B cell (primary cell): Measurements from ENCODE around the gene PLPPR1. TPM values are rescaled to one million over a fixed set of nuclear protein-coding genes. Genes with fewer than 3 reads are reported as not detected.

Experiments used
- ATAC-seq: fragments of 200-7000 bp; cut with Tn5 transposase; one replicate; pipeline ENCODE4 v1.10.0; 2021; ENCODE audit warnings: low read depth, mild to moderate bottlenecking, moderate number of reproducible peaks, moderate library complexity
- CTCF ChIA-PET: fragments of 350-600 bp; sonication (Branson Sonifier 250); formaldehyde crosslinking; loops from one replicate; lab custom pipeline; 2021; ENCODE audit warnings: antibody characterized with exemption, inconsistent platforms; lab: Charles Lee
- POLR2A ChIA-PET: fragments of 350-600 bp; sonication (Branson Sonifier 250); formaldehyde crosslinking; loops from one replicate; lab custom pipeline; 2021; ENCODE audit warnings: antibody characterized with exemption; lab: Charles Lee
- DNase-seq: peaks from one replicate; pipeline ENCODE4 v3.0.0; 2013
- H2AFZ ChIP-seq: 2 replicates; pipeline ENCODE4 v1.6.1; 2012; ENCODE audit warnings: mild to moderate bottlenecking, low read depth, low read length; ENCODE audit not compliant: insufficient read depth, poor library complexity, severe bottlenecking
- H3K27ac ChIP-seq, 2 donors: 1 replicate in 1 of 2; 2 replicates in 1 of 2; pipeline ENCODE4 v1.5.1; 2012 to 2013; ENCODE audit warnings: low read length in 2 of 2, mild to moderate bottlenecking in 2 of 2, moderate library complexity in 1 of 2
- H3K27me3 ChIP-seq, 4 experiments: fragments of 200-600 bp in 1 of 4; sonication (generic) in 1 of 4; replicated peaks in 1 of 4; 1 replicate in 2 of 4; 2 replicates in 2 of 4; pipeline versions ENCODE4 v1.6.1 to v1.7.0; 2013 to 2016; ENCODE audit warnings: low read length in 3 of 4, mild to moderate bottlenecking in 2 of 4, mixed read lengths in 1 of 4, moderate library complexity in 1 of 4; ENCODE audit not compliant: insufficient read depth in 4 of 4, control insufficient read depth in 3 of 4; ENCODE audit errors: control extremely low read depth in 1 of 4
- H3K36me3 ChIP-seq, 2 experiments: replicated peaks in 1 of 2; 1 replicate in 1 of 2; 2 replicates in 1 of 2; pipeline versions ENCODE4 v1.6.1 to v1.7.1; 2013; ENCODE audit warnings: low read length in 1 of 2; ENCODE audit not compliant: insufficient read depth in 2 of 2, control insufficient read depth in 1 of 2; ENCODE audit errors: control extremely low read depth in 1 of 2, extremely low read depth in 1 of 2
- H3K4me1 ChIP-seq, 2 donors: fragments of 200-600 bp in 1 of 2; sonication (generic) in 1 of 2; 1 replicate in 1 of 2; 2 replicates in 1 of 2; pipeline versions ENCODE4 v1.5.1 to v1.6.1; 2013 to 2017; ENCODE audit warnings: low read length in 2 of 2; ENCODE audit not compliant: control insufficient read depth in 2 of 2, insufficient read depth in 2 of 2
- H3K4me2 ChIP-seq: replicated peaks from 2 replicates; pipeline ENCODE3; 2012; ENCODE audit warnings: mild to moderate bottlenecking, low read depth, low read length; ENCODE audit not compliant: poor library complexity, severe bottlenecking
- H3K4me3 ChIP-seq, 5 experiments: fragments of 200-600 bp in 1 of 5; sonication (generic) in 1 of 5; 1 replicate in 3 of 5; 2 replicates in 2 of 5; pipeline versions ENCODE4 v1.5.1 to v1.7.0; 2011 to 2016; ENCODE audit warnings: low read length in 4 of 5, mild to moderate bottlenecking in 4 of 5, low read depth in 2 of 5, control low read depth in 1 of 5, moderate library complexity in 1 of 5; ENCODE audit not compliant: insufficient read depth in 1 of 5; ENCODE audit errors: control extremely low read depth in 1 of 5, extremely low read depth in 1 of 5
- H3K79me2 ChIP-seq: fragments of 200-600 bp; sonication (generic); one replicate; pipeline ENCODE4 v1.6.0; 2016; ENCODE audit warnings: low read length; ENCODE audit not compliant: control insufficient read depth, insufficient read depth
- H3K9ac ChIP-seq: fragments of 200-600 bp; sonication (generic); 2 replicates; pipeline ENCODE4 v1.6.1; 2017; ENCODE audit warnings: mild to moderate bottlenecking, low read length, moderate library complexity
- H3K9me3 ChIP-seq, 3 donors: one replicate each; pipeline versions ENCODE4 v1.6.1 to v1.7.1; 2013; ENCODE audit warnings: low read length in 2 of 3; ENCODE audit not compliant: control insufficient read depth in 2 of 3, insufficient read depth in 1 of 3; ENCODE audit errors: control extremely low read depth in 1 of 3
- H4K20me1 ChIP-seq: 2 replicates; pipeline ENCODE4 v1.6.0; 2012; ENCODE audit warnings: mild to moderate bottlenecking, low read length; ENCODE audit not compliant: insufficient read depth, control insufficient read depth, poor library complexity, severe bottlenecking
- H3K27ac Mint-ChIP-seq: one replicate; pipeline ENCODE4 v1.8.0; 2021; ENCODE audit warnings: mixed read lengths
- H3K27me3 Mint-ChIP-seq: one replicate; pipeline ENCODE4 v1.8.0; 2021; ENCODE audit warnings: mixed read lengths
- H3K4me1 Mint-ChIP-seq: one replicate; pipeline ENCODE4 v1.8.0; 2021; ENCODE audit warnings: mixed read lengths
- H3K4me3 Mint-ChIP-seq: one replicate; pipeline ENCODE4 v1.8.0; 2021; ENCODE audit warnings: mixed read lengths
- H3K9me3 Mint-ChIP-seq: one replicate; pipeline ENCODE4 v1.8.0; 2022; ENCODE audit warnings: mixed read lengths; ENCODE audit not compliant: insufficient read depth
- EZH2 ChIP-seq: IDR thresholded peaks from 2 replicates; pipeline ENCODE4 v1.6.1; 2012; ENCODE audit warnings: borderline replicate concordance, low read depth, mild to moderate bottlenecking, moderate library complexity, low read length; ENCODE audit not compliant: insufficient read depth, poor library complexity, severe bottlenecking
- WGBS: methylation state at CpG from one replicate; pipeline ENCODE4 v1.1.5; 2013; ENCODE audit warnings: missing lambda C conversion rate; ENCODE audit not compliant: insufficient coverage; 5-methylcytosine and 5-hydroxymethylcytosine counted together
- intact Hi-C: fragments of 100-400 bp; cut with micrococcal nuclease; formaldehyde crosslinking; loops from one replicate; pipeline ENCODE4 v1.10.0; 2022
- polyA plus RNA-seq: library from polyadenylated mRNA; depleted of rRNA; stranded (reverse); fragments of >200 nt; gene quantifications from 2 replicates; pipeline ENCODE4 v1.2.3, GENCODE V29; 2012
- total RNA-seq, 2 donors: library from RNA; stranded (reverse); fragments of 120-200 nt in 1 of 2; gene quantifications; 1 replicate in 1 of 2; 2 replicates in 1 of 2; pipeline versions ENCODE4 v1.2.3 to v1.2.4, GENCODE V29; 2013 to 2022
- TF ChIP-seq, protein P1 (sequence below): fragments of 200-600 bp; IDR thresholded peaks from one replicate; pipeline ENCODE4 v1.8.0; 2022; ENCODE audit warnings: antibody characterized with exemption, mild to moderate bottlenecking

The PLPPR1 gene
- total and polyA plus RNA-seq, 2 donors (not counting 1 experiment from before 2014, with no cell fraction given) = not detected

DNA sequence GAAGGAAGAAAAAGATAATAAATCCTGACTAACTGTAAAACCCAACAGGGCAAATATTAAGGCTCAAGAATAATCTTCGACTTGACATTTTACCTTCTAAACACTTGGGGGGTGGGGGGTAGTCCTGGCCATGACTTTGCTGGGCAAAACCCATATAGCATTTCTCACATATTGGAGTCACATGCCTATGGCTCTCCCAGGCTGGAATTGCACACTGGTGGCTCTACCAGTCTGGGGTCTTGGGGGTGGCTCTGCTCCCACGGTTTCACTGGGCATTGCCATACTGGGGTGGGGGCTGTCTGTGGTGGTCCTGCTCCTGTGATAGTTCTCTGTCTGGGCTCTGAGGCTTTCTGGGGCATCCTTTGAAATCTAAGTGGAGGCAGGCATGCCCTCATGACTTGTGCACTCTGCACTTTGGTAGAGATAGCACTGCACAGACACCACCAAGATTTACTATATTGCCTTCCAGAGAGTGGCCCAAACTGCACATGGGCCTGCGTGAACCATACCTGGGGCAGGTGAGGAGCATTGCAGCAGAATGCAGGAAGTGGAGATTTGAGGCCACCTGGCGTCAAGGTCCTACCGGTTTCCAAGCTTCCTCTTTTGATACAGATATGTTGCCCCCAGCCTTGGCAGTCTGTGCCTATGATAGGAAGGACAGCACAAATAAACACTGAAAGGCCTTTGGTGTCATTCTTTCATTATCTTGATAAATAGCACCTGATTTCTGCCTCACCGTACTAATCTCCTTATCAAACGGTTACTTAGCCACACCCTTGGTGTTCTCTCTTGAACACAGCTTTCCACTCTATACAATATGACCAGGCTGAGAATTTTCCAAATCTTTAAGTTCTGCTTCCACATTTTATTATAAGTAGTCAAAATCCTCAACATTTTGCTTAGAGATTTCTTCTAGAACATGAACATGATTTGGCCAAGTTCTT is 326.5 kb downstream of the PLPPR1 start:
- no peak overlapping the region for H3K4me2 ChIP-seq
- no peak overlapping the region for H3K27ac ChIP-seq
- H3K4me3 ChIP-seq = no peak overlapping the region
- no peak overlapping the region for H2AFZ ChIP-seq
- no peak overlapping the region for H3K4me3 Mint-ChIP-seq
- H3K27me3 ChIP-seq = peaks cover 0 to 4% (median 0%) of the 10 kb centered on the region in 4 experiments
- peaks cover 0 to 2% (median 0%) of the 10 kb centered on the region in 3 donors for H3K9me3 ChIP-seq
- H3K27ac Mint-ChIP-seq = no peak overlapping the region
- no peaks in the 10 kb centered on the region for H4K20me1 ChIP-seq
- intact Hi-C loops = no loop called here
- H3K4me1 Mint-ChIP-seq = no peaks in the 10 kb centered on the region
- POLR2A ChIA-PET = no interaction called here
- H3K36me3 ChIP-seq = no peaks in the 10 kb centered on the region
- 56% methylated on average over 5 of the region's 7 CpGs for WGBS
- H3K79me2 ChIP-seq = no peaks in the 10 kb centered on the region
- CTCF ChIA-PET = no interaction called here
- no peak overlapping the region for H3K9ac ChIP-seq
- no peaks in the 10 kb centered on the region for H3K4me1 ChIP-seq
- no peak for DNase-seq
- TF ChIP-seq, protein P1, sequence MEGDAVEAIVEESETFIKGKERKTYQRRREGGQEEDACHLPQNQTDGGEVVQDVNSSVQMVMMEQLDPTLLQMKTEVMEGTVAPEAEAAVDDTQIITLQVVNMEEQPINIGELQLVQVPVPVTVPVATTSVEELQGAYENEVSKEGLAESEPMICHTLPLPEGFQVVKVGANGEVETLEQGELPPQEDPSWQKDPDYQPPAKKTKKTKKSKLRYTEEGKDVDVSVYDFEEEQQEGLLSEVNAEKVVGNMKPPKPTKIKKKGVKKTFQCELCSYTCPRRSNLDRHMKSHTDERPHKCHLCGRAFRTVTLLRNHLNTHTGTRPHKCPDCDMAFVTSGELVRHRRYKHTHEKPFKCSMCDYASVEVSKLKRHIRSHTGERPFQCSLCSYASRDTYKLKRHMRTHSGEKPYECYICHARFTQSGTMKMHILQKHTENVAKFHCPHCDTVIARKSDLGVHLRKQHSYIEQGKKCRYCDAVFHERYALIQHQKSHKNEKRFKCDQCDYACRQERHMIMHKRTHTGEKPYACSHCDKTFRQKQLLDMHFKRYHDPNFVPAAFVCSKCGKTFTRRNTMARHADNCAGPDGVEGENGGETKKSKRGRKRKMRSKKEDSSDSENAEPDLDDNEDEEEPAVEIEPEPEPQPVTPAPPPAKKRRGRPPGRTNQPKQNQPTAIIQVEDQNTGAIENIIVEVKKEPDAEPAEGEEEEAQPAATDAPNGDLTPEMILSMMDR = no peak
- no peak for TF ChIP-seq EZH2
- no peak for ATAC-seq
- H3K9me3 Mint-ChIP-seq = no peaks in the 10 kb centered on the region
- H3K27me3 Mint-ChIP-seq = peaks cover 7% of the 10 kb centered on the region

DNA sequence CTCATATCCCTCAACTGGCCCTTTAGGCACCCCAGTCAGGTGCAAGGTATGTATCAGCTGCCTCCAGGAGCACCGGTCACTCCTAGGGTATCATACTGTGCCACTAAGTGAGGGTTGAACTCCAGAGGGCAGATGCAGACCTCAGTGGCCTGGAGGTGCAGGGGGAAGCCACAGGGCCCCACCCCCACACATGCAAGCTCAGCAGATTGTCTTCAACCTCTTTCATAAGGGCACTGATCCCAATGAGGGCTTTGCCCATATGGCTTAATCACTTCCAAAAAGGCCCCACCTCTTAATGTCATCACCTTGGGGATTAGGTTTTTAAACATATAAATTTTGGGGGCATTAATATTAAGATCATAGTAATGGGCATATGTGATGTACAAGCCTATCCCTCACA is 328.1 kb downstream of the PLPPR1 start:
- ChIA-PET POLR2A (no interaction called here), CTCF (no interaction called here)
- no peaks in the 10 kb centered on the region for H4K20me1 ChIP-seq
- no peak overlapping the region for H2AFZ ChIP-seq
- no peaks in the 10 kb centered on the region for H3K4me1 ChIP-seq
- H3K36me3 ChIP-seq = no peaks in the 10 kb centered on the region
- TF ChIP-seq, protein P1 = no peak
- no peak for TF ChIP-seq EZH2
- WGBS = 0% methylated on average over 1 of the region's 1 CpG
- no peak overlapping the region for H3K9ac ChIP-seq
- no peaks in the 10 kb centered on the region for H3K79me2 ChIP-seq
- H3K27ac ChIP-seq = no peak overlapping the region
- Mint-ChIP-seq H3K9me3 (no peaks in the 10 kb centered on the region), H3K4me3 (no peak overlapping the region), H3K27me3 (peaks cover 7% of the 10 kb centered on the region), H3K4me1 (no peaks in the 10 kb centered on the region), H3K27ac (no peak overlapping the region)
- no peak overlapping the region for H3K4me2 ChIP-seq
- peaks cover 0 to 4% (median 0%) of the 10 kb centered on the region in 4 experiments for H3K27me3 ChIP-seq
- H3K4me3 ChIP-seq = no peak overlapping the region
- peaks cover 0 to 2% (median 0%) of the 10 kb centered on the region in 3 donors for H3K9me3 ChIP-seq
- DNase-seq (no peak), ATAC-seq (no peak)
- intact Hi-C loops = no loop called here
